IMR-90 (cell line): ENCODE results near the gene CHRNA10. TPM values are rescaled to one million over a fixed set of nuclear protein-coding genes. Genes with fewer than 3 reads are reported as not detected.

Experiments used
- ATAC-seq: fragments of 200-7000 bp; cut with Tn5 transposase; 2 replicates; pipeline ENCODE4 v1.9.1; 2020; ENCODE audit warnings: low read depth, mild to moderate bottlenecking, moderate library complexity
- BruUV-seq: library from RNA; stranded (reverse); fragments of 400-500 nt; replicated peaks from 2 replicates; lab custom pipeline; 2021; lab: Mats Ljungman, UMichigan
- CTCF ChIA-PET: fragments of 300-600 bp; formaldehyde crosslinking; extraction: SDS; loops from one replicate; lab custom pipeline; 2021; ENCODE audit warnings: antibody characterized with exemption; lab: Yijun Ruan, JAX
- POLR2A ChIA-PET: fragments of 300-600 bp; sonication (Branson Sonifier 250); formaldehyde crosslinking; loops from one replicate; lab custom pipeline; 2022; ENCODE audit warnings: antibody characterized with exemption; ENCODE audit not compliant: unreplicated experiment; lab: Charles Lee
- DNase-seq: peaks from one replicate; pipeline ENCODE4 v3.0.0; 2013
- H2AFZ ChIP-seq: replicated peaks from 2 replicates; pipeline ENCODE3; 2013; ENCODE audit warnings: low read length, mild to moderate bottlenecking; ENCODE audit not compliant: poor library complexity
- H2AK5ac ChIP-seq: 2 replicates; pipeline ENCODE4 v1.6.1; 2013; ENCODE audit warnings: low read depth, low read length, inconsistent platforms
- H2AK9ac ChIP-seq: replicated peaks from 2 replicates; pipeline ENCODE3; 2013; ENCODE audit warnings: mild to moderate bottlenecking, low read depth, low read length, moderate library complexity; ENCODE audit not compliant: poor library complexity
- H2BK120ac ChIP-seq: 2 replicates; pipeline ENCODE4 v1.6.1; 2013; ENCODE audit warnings: low read depth, low read length, inconsistent platforms
- H2BK15ac ChIP-seq: 3 replicates; pipeline ENCODE4 v1.6.1; 2013; ENCODE audit warnings: low read depth, low read length, inconsistent platforms
- H2BK20ac ChIP-seq: 2 replicates; pipeline ENCODE4 v1.6.1; 2013; ENCODE audit warnings: low read depth, mild to moderate bottlenecking, inconsistent platforms, low read length, moderate library complexity
- H2BK5ac ChIP-seq: 2 replicates; pipeline ENCODE4 v1.6.1; 2013; ENCODE audit warnings: mild to moderate bottlenecking, low read depth, low read length, inconsistent platforms; ENCODE audit not compliant: poor library complexity, severe bottlenecking
- H3K14ac ChIP-seq: replicated peaks from 2 replicates; pipeline ENCODE4 v1.6.1; 2013; ENCODE audit warnings: low read depth, low read length, inconsistent platforms
- H3K18ac ChIP-seq: 2 replicates; pipeline ENCODE4 v1.6.1; 2013; ENCODE audit warnings: low read depth, low read length, control low read depth
- H3K23ac ChIP-seq: 2 replicates; pipeline ENCODE4 v1.6.1; 2013; ENCODE audit warnings: low read depth, low read length, inconsistent platforms
- H3K27ac ChIP-seq: 2 replicates; pipeline ENCODE4 v1.5.1; 2013; ENCODE audit warnings: mild to moderate bottlenecking, control low read depth, low read length; ENCODE audit not compliant: insufficient read depth
- H3K27me3 ChIP-seq: 2 replicates; pipeline ENCODE4 v1.6.1; 2013; ENCODE audit warnings: low read length; ENCODE audit not compliant: control insufficient read depth, insufficient read depth
- H3K36me3 ChIP-seq: 2 replicates; pipeline ENCODE4 v1.6.1; 2013; ENCODE audit warnings: low read length, mixed read lengths; ENCODE audit not compliant: control insufficient read depth, insufficient read depth
- H3K4ac ChIP-seq: 2 replicates; pipeline ENCODE4 v1.6.1; 2013; ENCODE audit warnings: low read depth, low read length, inconsistent platforms
- H3K4me1 ChIP-seq: 2 replicates; pipeline ENCODE4 v1.6.1; 2013; ENCODE audit warnings: low read length, mixed read lengths; ENCODE audit not compliant: control insufficient read depth, insufficient read depth
- H3K4me2 ChIP-seq: 2 replicates; pipeline ENCODE4 v1.6.1; 2013; ENCODE audit warnings: low read depth, mild to moderate bottlenecking, control low read depth, low read length, moderate library complexity
- H3K4me3 ChIP-seq: 2 replicates; pipeline ENCODE4 v1.5.1; 2013; ENCODE audit warnings: low read depth, mild to moderate bottlenecking, control low read depth, low read length, moderate library complexity; ENCODE audit not compliant: insufficient read depth
- H3K56ac ChIP-seq: 2 replicates; pipeline ENCODE4 v1.6.1; 2013; ENCODE audit warnings: low read length, inconsistent platforms; ENCODE audit not compliant: insufficient read depth; ENCODE audit errors: extremely low read depth
- H3K79me1 ChIP-seq, 2 experiments: 2 replicates each; pipeline ENCODE4 v1.6.1; 2013; ENCODE audit warnings: low read length in 2 of 2, inconsistent platforms in 1 of 2, low read depth in 1 of 2
- H3K9ac ChIP-seq: 2 replicates; pipeline ENCODE4 v1.6.1; 2013; ENCODE audit warnings: low read depth, low read length, control low read depth
- H3K9me1 ChIP-seq: 2 replicates; pipeline ENCODE4 v1.6.1; 2013; ENCODE audit warnings: low read length, inconsistent platforms; ENCODE audit not compliant: insufficient read depth
- H3K9me3 ChIP-seq: 2 replicates; pipeline ENCODE4 v1.6.1; 2013; ENCODE audit warnings: low read length; ENCODE audit not compliant: control insufficient read depth, insufficient read depth
- H4K20me1 ChIP-seq: 2 replicates; pipeline ENCODE4 v1.6.1; 2013; ENCODE audit warnings: low read length, inconsistent platforms; ENCODE audit not compliant: insufficient read depth
- H4K5ac ChIP-seq: 2 replicates; pipeline ENCODE4 v1.6.1; 2013; ENCODE audit warnings: mild to moderate bottlenecking, low read depth, low read length, control low read depth
- H4K8ac ChIP-seq, 2 experiments: 2 replicates each; pipeline ENCODE4 v1.6.1; 2013; ENCODE audit warnings: low read depth in 2 of 2, low read length in 2 of 2, control low read depth in 1 of 2, inconsistent platforms in 1 of 2
- H4K91ac ChIP-seq: 2 replicates; pipeline ENCODE4 v1.6.1; 2013; ENCODE audit warnings: low read depth, low read length, inconsistent platforms; ENCODE audit not compliant: insufficient read depth
- CEBPB ChIP-seq: IDR thresholded peaks from 2 replicates; pipeline ENCODE4 v1.6.1; 2012; ENCODE audit warnings: low read depth, low read length, improper control_type of control experiment
- CHD1 ChIP-seq: IDR thresholded peaks from 2 replicates; pipeline ENCODE4 v1.6.1; 2012; ENCODE audit warnings: low read depth, low read length, improper control_type of control experiment
- CTCF ChIP-seq: conservative IDR thresholded peaks from 2 replicates; pipeline ENCODE4 v1.5.1; 2012; ENCODE audit warnings: mild to moderate bottlenecking, low read depth, low read length, improper control_type of control experiment
- FOS ChIP-seq: fragments of 150-350 bp; IDR thresholded peaks from 2 replicates; pipeline ENCODE4 v1.6.1; 2016; ENCODE audit warnings: low read depth, low read length
- MXI1 ChIP-seq: IDR thresholded peaks from 2 replicates; pipeline ENCODE4 v1.6.1; 2012; ENCODE audit warnings: low read depth, mild to moderate bottlenecking, low read length, moderate library complexity, borderline replicate concordance
- POLR2A ChIP-seq: IDR thresholded peaks from 2 replicates; pipeline ENCODE4 v1.6.1; 2012; ENCODE audit warnings: mild to moderate bottlenecking, low read depth, low read length
- RAD21 ChIP-seq: IDR thresholded peaks from 2 replicates; pipeline ENCODE4 v1.6.1; 2012; ENCODE audit warnings: low read length, improper control_type of control experiment
- RFX5 ChIP-seq: IDR thresholded peaks from 2 replicates; pipeline ENCODE4 v1.8.0; 2012; ENCODE audit warnings: low read depth, mild to moderate bottlenecking, low read length, moderate library complexity
- SMC3 ChIP-seq: fragments of 150-350 bp; IDR thresholded peaks from 2 replicates; pipeline ENCODE4 v1.6.1; 2016; ENCODE audit warnings: low read depth, mild to moderate bottlenecking, antibody characterized with exemption, low read length, moderate library complexity
- USF2 ChIP-seq: fragments of 150-350 bp; IDR thresholded peaks from 2 replicates; pipeline ENCODE4 v1.6.1; 2017; ENCODE audit warnings: mild to moderate bottlenecking, antibody characterized with exemption, low read length, low read depth
- WGBS, 2 experiments: methylation state at CpG; one replicate each; pipeline versions ENCODE4 v1.1.5 to v1.1.7; 2013; ENCODE audit warnings: missing lambda C conversion rate in 2 of 2; ENCODE audit not compliant: insufficient read length in 1 of 2; ENCODE audit errors: extremely low coverage in 2 of 2; 5-methylcytosine and 5-hydroxymethylcytosine counted together
- dilution Hi-C: fragments of 300-500 bp; cut with HindIII; formaldehyde crosslinking; loops from one replicate; pipeline ENCODE4 v1.14.3; 2018; ENCODE audit warnings: low sequenced_read_pairs; ENCODE audit not compliant: unreplicated experiment
- in situ Hi-C: fragments of 300-500 bp; cut with MboI; formaldehyde crosslinking; loops from 3 replicates; pipeline ENCODE4 v1.14.3; 2019; ENCODE audit warnings: low sequenced_read_pairs, inconsistent platforms, mixed read lengths
- intact Hi-C: fragments of 100-400 bp; cut with micrococcal nuclease; formaldehyde crosslinking; loops from 2 replicates; pipeline ENCODE4 v1.10.0; 2022
- polyA plus RNA-seq, 3 experiments: library from polyadenylated mRNA; depleted of rRNA; stranded (reverse); fragments of >200 nt; gene quantifications; 2 replicates each; pipeline ENCODE4 v1.2.3, GENCODE V29; 2012; ENCODE audit warnings: low replicate concordance in 1 of 3
- total RNA-seq: library from RNA; depleted of rRNA; stranded (reverse); fragments of >200 nt; gene quantifications from 2 replicates; pipeline ENCODE4 v1.2.3, GENCODE V29; 2012

Gene CHRNA10
- total and polyA plus RNA-seq, 2 of the 4 experiments (the other 2 are of a cell fraction): 0.36 to 0.79 TPM

GRCh38 chr11:3666023-3666530, 5.1 kb downstream of the CHRNA10 start:
- H3K27me3 ChIP-seq: no peaks in the 10 kb centered on the region
- no peaks in the 10 kb centered on the region for H3K4me1 ChIP-seq
- TF ChIP-seq SMC3 (no peak), MXI1 (no peak), RAD21 (no peak), POLR2A (no peak), FOS (no peak), USF2 (no peak), CTCF (no peak), CEBPB (no peak), RFX5 (no peak), CHD1 (no peak)
- no peak overlapping the region for H3K56ac ChIP-seq
- no peak overlapping the region for H2AK9ac ChIP-seq
- H3K27ac ChIP-seq: no peak overlapping the region
- H3K4me3 ChIP-seq: no peak overlapping the region
- no peak overlapping the region for H2AFZ ChIP-seq
- H3K79me1 ChIP-seq: no peaks in the 10 kb centered on the region
- no peak overlapping the region for H4K8ac ChIP-seq
- H4K5ac ChIP-seq: no peak overlapping the region
- H3K4ac ChIP-seq: no peak overlapping the region
- in situ Hi-C loops: no loop called here
- no peak overlapping the region for H3K18ac ChIP-seq
- no peak overlapping the region for H3K4me2 ChIP-seq
- no peak overlapping the region for H3K14ac ChIP-seq
- ATAC-seq (no peak), DNase-seq (no peak)
- BruUV-seq: no TSS peak
- H3K9ac ChIP-seq: no peak overlapping the region
- dilution Hi-C loops: no loop called here
- H3K9me3 ChIP-seq: no peaks in the 10 kb centered on the region
- no peak overlapping the region for H2BK20ac ChIP-seq
- intact Hi-C loops: no loop called here
- CTCF ChIA-PET: no interaction called here
- H3K9me1 ChIP-seq: no peaks in the 10 kb centered on the region
- no peaks in the 10 kb centered on the region for H4K20me1 ChIP-seq
- H2AK5ac ChIP-seq: no peak overlapping the region
- H2BK120ac ChIP-seq: no peak overlapping the region
- 100% methylated on average over 12 of the region's 17 CpGs; no CpG with 5 or more reads in 1 of the 2 experiments for WGBS, 2 experiments
- H2BK5ac ChIP-seq: no peak overlapping the region
- no peak overlapping the region for H3K23ac ChIP-seq
- POLR2A ChIA-PET: no interaction called here
- H4K91ac ChIP-seq: no peak overlapping the region
- no peak overlapping the region for H2BK15ac ChIP-seq
- peaks cover 32% of the 10 kb centered on the region for H3K36me3 ChIP-seq
